SK-N-SH (cell line): ENCODE data around the gene AGO4. TPM values are rescaled to one million over a fixed set of nuclear protein-coding genes. Genes with fewer than 3 reads are reported as not detected.

Source experiments
- CTCF ChIA-PET: fragments of 300-600, 350-600 bp; formaldehyde crosslinking; extraction: SDS; loops from one replicate; lab custom pipeline; 2021; lab: Yijun Ruan, JAX
- POLR2A ChIA-PET: fragments of 350-600 bp; sonication (Branson Sonifier 250); formaldehyde crosslinking; extraction: SDS; loops from one replicate; lab custom pipeline; 2020; ENCODE audit warnings: antibody characterized with exemption, inconsistent platforms; lab: Yijun Ruan, JAX
- DNase-seq: peaks from one replicate; pipeline ENCODE4 v3.0.0; 2012
- H2AFZ ChIP-seq: fragments of 200-600 bp; sonication (generic); 2 replicates; pipeline ENCODE4 v1.8.1; 2016; ENCODE audit warnings: antibody characterized with exemption, mild to moderate bottlenecking, low read depth
- H3F3A ChIP-seq: fragments of 200-600 bp; sonication (generic); replicated peaks from 2 replicates; pipeline ENCODE3; 2016; ENCODE audit warnings: antibody characterized with exemption, mild to moderate bottlenecking; ENCODE audit not compliant: insufficient read depth
- H3K27ac ChIP-seq, 2 experiments: fragments of 200-500 bp in 1 of 2; fragments of 200-600 bp in 1 of 2; sonication (Bioruptor generic) in 1 of 2; sonication (generic), shearing (Covaris generic) in 1 of 2; 2 replicates each; pipeline versions ENCODE4 v1.5.1 to v1.6.1; 2014 to 2016; ENCODE audit warnings: low read depth in 2 of 2, inconsistent platforms in 1 of 2, low read length in 1 of 2, mild to moderate bottlenecking in 1 of 2, mixed read lengths in 1 of 2
- H3K27me3 ChIP-seq: fragments of 200-600 bp; sonication (generic), shearing (Covaris generic); 2 replicates; pipeline ENCODE4 v1.6.1; 2016; ENCODE audit warnings: mixed run types; ENCODE audit not compliant: insufficient read depth
- H3K36me3 ChIP-seq, 2 experiments: fragments of 200-500 bp in 1 of 2; fragments of 200-600 bp in 1 of 2; sonication (Bioruptor generic) in 1 of 2; sonication (generic) in 1 of 2; replicated peaks in 1 of 2; 2 replicates each; pipeline versions ENCODE3 to v1.5.1; 2014 to 2016; ENCODE audit warnings: low read length in 1 of 2, mild to moderate bottlenecking in 1 of 2; ENCODE audit not compliant: insufficient read depth in 2 of 2, control insufficient read depth in 1 of 2
- H3K4me1 ChIP-seq, 2 experiments: fragments of 200-500 bp in 1 of 2; fragments of 200-600 bp in 1 of 2; sonication (Bioruptor generic) in 1 of 2; sonication (generic), shearing (Covaris generic) in 1 of 2; 2 replicates each; pipeline versions ENCODE4 v1.5.1 to v1.6.1; 2014 to 2016; ENCODE audit warnings: low read depth in 1 of 2, low read length in 1 of 2, mixed run types in 1 of 2; ENCODE audit not compliant: insufficient read depth in 2 of 2, control insufficient read depth in 1 of 2
- H3K4me2 ChIP-seq: fragments of 200-600 bp; sonication (generic), shearing (Covaris generic); 2 replicates; pipeline ENCODE4 v1.6.1; 2017; ENCODE audit warnings: mixed run types
- H3K4me3 ChIP-seq, 2 experiments: fragments of 200-500 bp in 1 of 2; fragments of 200-600 bp in 1 of 2; sonication (Bioruptor generic) in 1 of 2; sonication (generic), shearing (Covaris generic) in 1 of 2; 2 replicates each; pipeline versions ENCODE4 v1.5.1 to v1.8.1; 2014 to 2016; ENCODE audit warnings: low read depth in 2 of 2, inconsistent platforms in 1 of 2, low read length in 1 of 2, mild to moderate bottlenecking in 1 of 2, mixed read lengths in 1 of 2, moderate library complexity in 1 of 2
- H3K79me2 ChIP-seq: fragments of 200-600 bp; sonication (generic); 2 replicates; pipeline ENCODE4 v1.8.1; 2017; ENCODE audit warnings: mild to moderate bottlenecking; ENCODE audit not compliant: insufficient read depth
- H3K9ac ChIP-seq: fragments of 200-600 bp; sonication (generic); 2 replicates; pipeline ENCODE4 v1.6.1; 2017; ENCODE audit warnings: mixed run types
- H3K9me2 ChIP-seq: fragments of 200-600 bp; sonication (generic); 2 replicates; pipeline ENCODE4 v1.6.1; 2017; ENCODE audit warnings: mixed run types
- H3K9me3 ChIP-seq: fragments of 200-600 bp; sonication (generic); 2 replicates; pipeline ENCODE4 v1.6.1; 2017; ENCODE audit warnings: mixed run types, mild to moderate bottlenecking, moderate library complexity
- H4K20me1 ChIP-seq: fragments of 200-600 bp; sonication (generic); 2 replicates; pipeline ENCODE4 v1.6.1; 2017; ENCODE audit warnings: mild to moderate bottlenecking, mixed run types; ENCODE audit not compliant: insufficient read depth
- CHD2 ChIP-seq: fragments of 150-350 bp; IDR thresholded peaks from 2 replicates; pipeline ENCODE4 v1.6.1; 2018; ENCODE audit warnings: low read length; ENCODE audit not compliant: partially characterized antibody
- EP300 ChIP-seq, 2 experiments: IDR thresholded peaks; 2 replicates each; pipeline versions ENCODE4 v1.4.0 to v1.6.1; 2012; ENCODE audit warnings: borderline replicate concordance in 1 of 2, low read depth in 1 of 2, low read length in 1 of 2
- FOSL2 ChIP-seq: IDR thresholded peaks from 2 replicates; pipeline ENCODE4 v1.4.0; 2012; ENCODE audit warnings: low read depth, mild to moderate bottlenecking, moderate library complexity, borderline replicate concordance
- FOXJ3 ChIP-seq: sonication (generic); formaldehyde crosslinking; IDR thresholded peaks from 2 replicates; pipeline ENCODE4 v1.5.1; 2020; ENCODE audit warnings: mild to moderate bottlenecking, missing genetic modification reagents
- GABPA ChIP-seq: IDR thresholded peaks from 2 replicates; pipeline ENCODE4 v1.4.0; 2012; ENCODE audit warnings: low read depth, mild to moderate bottlenecking
- GATA2 ChIP-seq: sonication (generic); formaldehyde crosslinking; IDR thresholded peaks from 2 replicates; pipeline ENCODE4 v1.5.0; 2020; ENCODE audit warnings: mild to moderate bottlenecking, missing genetic modification reagents
- MEF2A ChIP-seq: IDR thresholded peaks from 2 replicates; pipeline ENCODE4 v1.4.0; 2012; ENCODE audit warnings: low read depth, borderline replicate concordance
- MXI1 ChIP-seq: IDR thresholded peaks from 2 replicates; pipeline ENCODE4 v1.6.1; 2012; ENCODE audit warnings: mild to moderate bottlenecking, low read depth, low read length, improper control_type of control experiment
- NRF1 ChIP-seq: IDR thresholded peaks from 2 replicates; pipeline ENCODE4 v1.6.1; 2012; ENCODE audit warnings: low read depth, mild to moderate bottlenecking, low read length
- POLR2AphosphoS5 ChIP-seq: IDR thresholded peaks from 2 replicates; pipeline ENCODE4 v1.6.1; 2012; ENCODE audit warnings: low read depth, low read length
- RAD21 ChIP-seq: IDR thresholded peaks from 2 replicates; pipeline ENCODE4 v1.6.1; 2012; ENCODE audit warnings: mild to moderate bottlenecking, low read length
- RCOR1 ChIP-seq: fragments of 150-350 bp; IDR thresholded peaks from 2 replicates; pipeline ENCODE4 v1.6.1; 2017; ENCODE audit warnings: antibody characterized with exemption, low read length
- RFX5 ChIP-seq: IDR thresholded peaks from 2 replicates; pipeline ENCODE4 v1.6.1; 2012; ENCODE audit warnings: mild to moderate bottlenecking, improper control_type of control experiment, low read length
- RXRA ChIP-seq: IDR thresholded peaks from 2 replicates; pipeline ENCODE4 v1.4.0; 2012; ENCODE audit warnings: low read depth, mild to moderate bottlenecking, borderline replicate concordance
- SMC3 ChIP-seq: IDR thresholded peaks from 2 replicates; pipeline ENCODE4 v1.6.1; 2012; ENCODE audit warnings: low read depth, low read length, improper control_type of control experiment
- TCF12 ChIP-seq: IDR thresholded peaks from 2 replicates; pipeline ENCODE4 v1.4.0; 2012
- TEAD4 ChIP-seq: IDR thresholded peaks from 2 replicates; pipeline ENCODE4 v1.4.0; 2012; ENCODE audit warnings: mild to moderate bottlenecking, borderline replicate concordance; ENCODE audit not compliant: insufficient read depth
- YY1 ChIP-seq: IDR thresholded peaks from 2 replicates; pipeline ENCODE4 v1.4.0; 2012; ENCODE audit warnings: low read depth, mild to moderate bottlenecking
- WGBS: methylation state at CpG from one replicate; pipeline ENCODE4 v1.1.6; 2017; ENCODE audit warnings: low lambda C conversion rate; 5-methylcytosine and 5-hydroxymethylcytosine counted together
- polyA plus RNA-seq, 3 experiments: library from polyadenylated mRNA; depleted of rRNA; stranded (reverse); fragments of >200 nt; gene quantifications; 2 replicates each; pipeline ENCODE4 v1.2.3, GENCODE V29; 2012
- TF ChIP-seq, protein P1 (sequence below): IDR thresholded peaks from 2 replicates; pipeline ENCODE4 v1.4.0; 2012; ENCODE audit warnings: low read depth, borderline replicate concordance
- TF ChIP-seq, protein P2 (sequence below): fragments of 150-350 bp; IDR thresholded peaks from 2 replicates; pipeline ENCODE4 v1.6.1; 2017; ENCODE audit warnings: antibody characterized with exemption, low read length, low read depth, borderline replicate concordance
- TF ChIP-seq, protein P3 (sequence below): IDR thresholded peaks from 2 replicates; pipeline ENCODE4 v1.4.0; 2012; ENCODE audit warnings: low read depth

The AGO4 gene
- 4.8 and 6.6 TPM in 2 replicates for polyA plus RNA-seq (2012; rRNA removed)
- polyA plus RNA-seq (2012; cell fraction: cytosol; rRNA removed): 4.3 and 5.1 TPM in 2 replicates
- 12.5 and 18.8 TPM in 2 replicates for polyA plus RNA-seq (2012; cell fraction: nucleus; rRNA removed)

DNA sequence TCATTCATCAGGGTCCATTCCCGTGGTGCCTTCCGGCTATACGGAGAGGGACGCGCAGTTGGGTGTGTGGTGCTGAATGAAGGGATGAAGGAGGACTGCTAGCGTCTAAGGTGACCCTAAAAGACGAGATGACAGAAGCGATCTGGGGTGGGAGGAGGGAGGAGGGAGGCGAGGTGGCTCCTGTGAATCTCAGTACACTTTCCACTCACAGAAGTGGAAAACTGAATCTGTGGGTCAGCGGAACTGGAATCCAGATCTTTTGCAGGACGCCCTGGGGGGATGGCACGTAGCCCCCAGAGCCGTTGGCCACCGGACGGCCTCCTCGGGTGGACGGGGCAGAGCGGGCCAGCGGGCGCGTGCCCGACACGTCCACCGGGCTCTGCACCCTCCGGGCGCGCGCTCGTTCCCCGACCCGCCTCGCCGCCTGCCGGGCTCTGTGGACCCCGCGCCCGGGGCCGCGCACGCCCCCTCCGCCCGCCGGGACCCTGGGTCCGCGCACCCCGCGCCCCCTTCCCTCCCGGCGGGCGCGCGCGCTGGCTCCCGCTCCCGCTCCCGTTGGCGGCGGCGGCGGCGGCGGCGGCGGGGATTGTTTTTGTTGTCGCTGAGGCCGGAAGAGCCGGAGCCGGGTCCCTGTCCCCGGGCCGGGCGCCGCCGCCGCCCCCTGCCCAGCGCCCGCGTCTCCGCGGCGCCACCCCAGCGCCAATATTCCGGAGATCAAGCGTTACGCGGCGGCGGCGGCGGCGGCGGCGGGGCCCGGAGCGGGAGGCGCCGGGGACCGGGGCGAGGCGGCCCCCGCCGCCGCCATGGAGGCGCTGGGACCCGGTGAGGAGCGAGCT lies at the start of gene AGO4:
Gene AGO4, plus strand, starts transcription at position 403 of the 836 bp plus-strand sequence. Its CDS starts 401 bp downstream, at position 804.
- H2AFZ ChIP-seq: peak within 1 kb of the TSS; percentile 75
- peaks cover 6% of the 10 kb centered on the region for H4K20me1 ChIP-seq
- H3K9me2 ChIP-seq: no peaks in the 10 kb centered on the region
- no peaks in the 10 kb centered on the region for H3K27me3 ChIP-seq
- ChIA-PET CTCF (interaction anchor here (0.7 to 0.8 kb wide), 2 partner anchors 33 to 103 kb away, joined by 3 read pairs; no protein-coding TSS in a partner anchor), POLR2A (no interaction called here)
- peak within 1 kb of the TSS; percentile 94 for H3K4me2 ChIP-seq
- peak within 1 kb of the TSS; percentile 72 to 93 for H3K4me3 ChIP-seq
- 14% methylated on average over 10 of the region's 105 CpGs for WGBS
- H3K36me3 ChIP-seq: no peaks in the 10 kb centered on the region
- peak within 1 kb of the TSS; percentile 51 to 68 for H3K27ac ChIP-seq
- H3K79me2 ChIP-seq: peaks cover 44% of the 10 kb centered on the region
- H3F3A ChIP-seq: peaks cover 16% of the 10 kb centered on the region
- peak; percentile 94 for DNase-seq
- peak; percentile 28; the same call in 1 of the 2 replicates for TF ChIP-seq POLR2AphosphoS5
- TF ChIP-seq FOSL2: no peak
- TF ChIP-seq, protein P1, sequence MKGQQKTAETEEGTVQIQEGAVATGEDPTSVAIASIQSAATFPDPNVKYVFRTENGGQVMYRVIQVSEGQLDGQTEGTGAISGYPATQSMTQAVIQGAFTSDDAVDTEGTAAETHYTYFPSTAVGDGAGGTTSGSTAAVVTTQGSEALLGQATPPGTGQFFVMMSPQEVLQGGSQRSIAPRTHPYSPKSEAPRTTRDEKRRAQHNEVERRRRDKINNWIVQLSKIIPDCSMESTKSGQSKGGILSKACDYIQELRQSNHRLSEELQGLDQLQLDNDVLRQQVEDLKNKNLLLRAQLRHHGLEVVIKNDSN: no peak
- no peak for TF ChIP-seq SMC3
- no peak for TF ChIP-seq RAD21
- no peak for TF ChIP-seq GATA2 (CRISPR knock-in tag)
- no peak for TF ChIP-seq MXI1
- TF ChIP-seq FOXJ3 (CRISPR knock-in tag): no peak
- TF ChIP-seq YY1: no peak
- peaks cover 0 to 9% of the 10 kb centered on the region in 2 experiments; a peak in 2 of 4 replicates for H3K4me1 ChIP-seq
- H3K9ac ChIP-seq: peak within 1 kb of the TSS; percentile 89
- no peaks in the 10 kb centered on the region for H3K9me3 ChIP-seq

DNA sequence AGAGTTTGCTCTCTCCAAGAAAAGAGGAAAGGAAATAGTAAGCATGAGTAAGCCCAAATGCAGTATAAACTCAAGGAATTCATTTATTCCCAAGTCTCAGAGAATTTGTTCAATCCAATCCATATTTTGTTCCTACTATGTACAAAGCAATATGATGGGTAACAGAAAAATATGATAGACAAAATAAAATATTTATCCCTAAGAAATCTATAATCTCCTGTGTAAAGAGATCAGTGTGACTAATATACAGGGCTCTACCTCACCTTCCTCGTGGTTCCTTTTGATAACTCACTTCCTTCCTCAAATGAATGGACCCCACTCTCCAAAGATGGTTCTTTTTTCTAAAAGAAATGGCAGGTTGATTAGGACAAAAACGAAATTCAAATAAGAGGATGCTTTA lies 45.7 kb upstream of the AGO4 start:
- H3K4me1 ChIP-seq: peaks cover 0 to 7% of the 10 kb centered on the region in 2 experiments; a peak in 1 of 4 replicates
- H3F3A ChIP-seq: peaks cover 6% of the 10 kb centered on the region
- H3K4me2 ChIP-seq: no peak overlapping the region
- ChIA-PET POLR2A (no interaction called here), CTCF (interaction anchor here (2.5 kb wide), 1 partner anchor 193 kb away, joined by 5 read pairs; no protein-coding TSS in a partner anchor)
- no peak for DNase-seq
- H3K27ac ChIP-seq: no peak overlapping the region
- no peak overlapping the region for H3K9ac ChIP-seq
- H3K36me3 ChIP-seq: peaks cover 22 to 23% of the 10 kb centered on the region in 2 experiments
- no peaks in the 10 kb centered on the region for H3K9me2 ChIP-seq
- H4K20me1 ChIP-seq: no peaks in the 10 kb centered on the region
- WGBS: 76% methylated on average over 2 of the region's 2 CpGs
- H3K4me3 ChIP-seq: no peak overlapping the region
- peaks cover 40% of the 10 kb centered on the region for H3K79me2 ChIP-seq
- TF ChIP-seq MXI1 (no peak), NRF1 (no peak), CHD2 (no peak), RFX5 (no peak), FOSL2 (no peak), MEF2A (no peak), RCOR1 (no peak), TCF12 (no peak), POLR2AphosphoS5 (no peak), TEAD4 (no peak), RXRA (no peak), GABPA (no peak), EP300 (IDR thresholded peaks at IDR 0.05; ENCODE audit: borderline replicate concordance in 1 of 2, low read depth in 1 of 2, low read length in 1 of 2) (no peak), FOXJ3 (CRISPR knock-in tag) (no peak)
- TF ChIP-seq, protein P2, sequence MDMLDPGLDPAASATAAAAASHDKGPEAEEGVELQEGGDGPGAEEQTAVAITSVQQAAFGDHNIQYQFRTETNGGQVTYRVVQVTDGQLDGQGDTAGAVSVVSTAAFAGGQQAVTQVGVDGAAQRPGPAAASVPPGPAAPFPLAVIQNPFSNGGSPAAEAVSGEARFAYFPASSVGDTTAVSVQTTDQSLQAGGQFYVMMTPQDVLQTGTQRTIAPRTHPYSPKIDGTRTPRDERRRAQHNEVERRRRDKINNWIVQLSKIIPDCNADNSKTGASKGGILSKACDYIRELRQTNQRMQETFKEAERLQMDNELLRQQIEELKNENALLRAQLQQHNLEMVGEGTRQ: no peak
- TF ChIP-seq, protein P3, sequence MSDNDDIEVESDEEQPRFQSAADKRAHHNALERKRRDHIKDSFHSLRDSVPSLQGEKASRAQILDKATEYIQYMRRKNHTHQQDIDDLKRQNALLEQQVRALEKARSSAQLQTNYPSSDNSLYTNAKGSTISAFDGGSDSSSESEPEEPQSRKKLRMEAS: no peak
- no peaks in the 10 kb centered on the region for H3K9me3 ChIP-seq
- H2AFZ ChIP-seq: no peak overlapping the region; the same call in 1 of the 2 replicates
- no peaks in the 10 kb centered on the region for H3K27me3 ChIP-seq
